ENCODE results near the gene SLC22A7.

The SLC22A7 gene, protein sequence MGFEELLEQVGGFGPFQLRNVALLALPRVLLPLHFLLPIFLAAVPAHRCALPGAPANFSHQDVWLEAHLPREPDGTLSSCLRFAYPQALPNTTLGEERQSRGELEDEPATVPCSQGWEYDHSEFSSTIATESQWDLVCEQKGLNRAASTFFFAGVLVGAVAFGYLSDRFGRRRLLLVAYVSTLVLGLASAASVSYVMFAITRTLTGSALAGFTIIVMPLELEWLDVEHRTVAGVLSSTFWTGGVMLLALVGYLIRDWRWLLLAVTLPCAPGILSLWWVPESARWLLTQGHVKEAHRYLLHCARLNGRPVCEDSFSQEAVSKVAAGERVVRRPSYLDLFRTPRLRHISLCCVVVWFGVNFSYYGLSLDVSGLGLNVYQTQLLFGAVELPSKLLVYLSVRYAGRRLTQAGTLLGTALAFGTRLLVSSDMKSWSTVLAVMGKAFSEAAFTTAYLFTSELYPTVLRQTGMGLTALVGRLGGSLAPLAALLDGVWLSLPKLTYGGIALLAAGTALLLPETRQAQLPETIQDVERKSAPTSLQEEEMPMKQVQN

DNA sequence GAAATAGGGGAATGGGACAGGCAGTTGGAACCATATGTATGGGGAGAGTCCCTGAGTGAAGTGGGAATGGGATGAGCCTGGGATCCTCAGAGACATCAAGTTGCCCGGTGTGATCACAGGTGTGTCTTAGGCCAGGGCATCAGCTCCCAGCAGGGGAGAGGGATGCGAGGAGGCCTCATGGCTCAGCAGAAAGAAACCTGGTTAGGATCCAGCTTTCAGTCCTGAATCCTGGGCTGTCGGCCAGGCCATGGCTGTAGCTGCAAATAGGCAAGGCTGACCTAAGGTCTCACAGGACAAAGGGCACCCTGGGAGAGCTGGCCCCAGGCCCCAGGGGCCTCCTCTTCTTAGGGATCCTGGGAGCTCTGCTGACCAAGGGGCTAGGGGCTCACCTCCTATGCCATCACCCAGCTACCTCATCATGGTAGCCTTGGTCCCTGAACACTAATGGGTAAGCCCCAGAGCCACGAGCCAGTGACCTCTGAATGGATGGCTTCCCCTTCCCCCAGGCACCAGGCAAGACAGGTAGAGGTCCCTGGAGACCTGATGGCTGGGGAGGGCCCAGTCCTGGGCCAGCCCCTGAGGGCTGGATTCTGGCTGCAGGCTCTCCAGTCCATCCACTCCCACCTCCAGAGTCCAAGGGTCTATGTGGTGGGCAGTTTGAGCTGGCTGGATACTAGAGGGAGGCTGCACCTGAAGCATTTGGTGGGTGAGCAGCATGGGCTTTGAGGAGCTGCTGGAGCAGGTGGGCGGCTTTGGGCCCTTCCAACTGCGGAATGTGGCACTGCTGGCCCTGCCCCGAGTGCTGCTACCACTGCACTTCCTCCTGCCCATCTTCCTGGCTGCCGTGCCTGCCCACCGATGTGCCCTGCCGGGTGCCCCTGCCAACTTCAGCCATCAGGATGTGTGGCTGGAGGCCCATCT lies at the start of gene SLC22A7:
TSS of gene SLC22A7 (plus strand) at position 617 of the 921 bp plus-strand sequence. CDS start at position 716, 99 bp downstream.
- no peak for DNase-seq

DNA sequence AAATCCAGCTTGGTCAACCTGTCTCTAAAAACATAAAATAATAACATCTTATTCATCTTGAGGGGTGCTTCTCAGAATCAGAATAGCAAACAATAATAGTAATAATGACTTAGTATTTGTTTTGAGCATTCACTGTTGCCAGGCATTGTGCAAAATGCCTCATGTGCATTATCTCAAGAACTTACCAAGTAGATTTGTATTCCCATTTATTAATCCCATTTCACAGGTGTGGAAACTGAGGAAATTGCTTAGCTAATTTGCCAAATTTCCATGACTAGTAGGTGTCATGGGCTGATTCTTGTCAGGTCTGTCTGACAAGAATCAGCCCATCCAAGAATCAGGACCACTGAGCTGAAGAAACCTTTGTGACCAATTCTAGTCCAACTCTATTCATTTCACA lies 49.3 kb upstream of the SLC22A7 start:
- DNase-seq: no peak

- DNase-seq: no peak
Measured at GRCh38 chr6:43250992-43251373, 47.1 kb upstream of the SLC22A7 start.

DNA sequence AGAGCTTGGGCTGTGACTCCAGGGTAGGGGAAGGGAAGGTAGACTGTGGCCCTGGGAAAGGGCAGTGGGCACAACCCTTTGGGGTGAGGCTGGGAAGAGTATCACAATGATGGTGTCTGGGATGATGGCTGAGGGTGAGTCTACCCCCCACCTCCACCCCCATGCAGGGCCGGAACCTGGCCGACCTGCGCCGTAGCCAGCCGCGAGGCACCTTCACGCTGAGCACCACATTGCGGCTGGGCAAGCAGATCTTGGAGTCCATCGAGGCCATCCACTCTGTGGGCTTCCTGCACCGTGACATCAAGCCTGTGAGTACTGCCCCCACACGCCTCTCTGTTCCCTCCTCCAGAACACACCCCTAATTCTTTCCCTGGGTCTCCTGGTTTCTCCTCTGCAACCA lies 44.7 kb upstream of the SLC22A7 start:
- DNase-seq: no peak

DNA sequence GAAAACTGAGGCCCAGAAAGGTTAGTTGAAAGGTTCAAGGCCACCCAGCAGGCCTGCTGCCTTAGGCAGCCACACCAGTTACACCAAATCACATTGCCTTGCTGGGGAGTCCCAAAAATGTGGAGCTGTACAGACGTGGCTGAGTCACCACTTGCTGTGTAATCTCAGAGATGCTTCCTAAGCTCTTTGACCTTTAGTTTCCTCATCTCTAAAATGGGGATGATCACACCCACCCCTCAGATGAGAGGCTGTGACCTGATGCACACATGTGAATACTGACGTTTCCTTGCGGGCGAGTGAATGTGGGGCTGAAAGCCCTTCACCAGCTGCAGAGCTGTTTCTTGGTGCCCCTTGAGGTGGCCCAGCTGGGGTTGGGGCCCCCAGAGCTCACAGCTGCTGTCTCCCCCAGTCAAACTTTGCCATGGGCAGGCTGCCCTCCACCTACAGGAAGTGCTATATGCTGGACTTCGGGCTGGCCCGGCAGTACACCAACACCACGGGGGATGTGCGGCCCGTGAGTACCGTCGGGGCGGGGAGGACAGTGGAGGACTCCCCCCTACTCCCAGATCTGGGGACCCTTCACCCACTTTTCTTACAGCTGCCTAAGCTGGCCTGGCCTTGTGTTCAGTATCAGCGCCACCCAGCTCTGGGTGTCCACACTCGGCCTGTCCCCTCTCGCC lies 43.8 kb upstream of the SLC22A7 start:
- DNase-seq: no peak

GRCh38 chr6:43254846-43255245 lies 43.2 kb upstream of the SLC22A7 start:
- DNase-seq: no peak

GRCh38 chr6:43255408-43256054 lies 42.5 kb upstream of the SLC22A7 start:
- DNase-seq: no peak

- DNase-seq: no peak
Measured at GRCh38 chr6:43256670-43257366, 41.2 kb upstream of the SLC22A7 start.

DNA sequence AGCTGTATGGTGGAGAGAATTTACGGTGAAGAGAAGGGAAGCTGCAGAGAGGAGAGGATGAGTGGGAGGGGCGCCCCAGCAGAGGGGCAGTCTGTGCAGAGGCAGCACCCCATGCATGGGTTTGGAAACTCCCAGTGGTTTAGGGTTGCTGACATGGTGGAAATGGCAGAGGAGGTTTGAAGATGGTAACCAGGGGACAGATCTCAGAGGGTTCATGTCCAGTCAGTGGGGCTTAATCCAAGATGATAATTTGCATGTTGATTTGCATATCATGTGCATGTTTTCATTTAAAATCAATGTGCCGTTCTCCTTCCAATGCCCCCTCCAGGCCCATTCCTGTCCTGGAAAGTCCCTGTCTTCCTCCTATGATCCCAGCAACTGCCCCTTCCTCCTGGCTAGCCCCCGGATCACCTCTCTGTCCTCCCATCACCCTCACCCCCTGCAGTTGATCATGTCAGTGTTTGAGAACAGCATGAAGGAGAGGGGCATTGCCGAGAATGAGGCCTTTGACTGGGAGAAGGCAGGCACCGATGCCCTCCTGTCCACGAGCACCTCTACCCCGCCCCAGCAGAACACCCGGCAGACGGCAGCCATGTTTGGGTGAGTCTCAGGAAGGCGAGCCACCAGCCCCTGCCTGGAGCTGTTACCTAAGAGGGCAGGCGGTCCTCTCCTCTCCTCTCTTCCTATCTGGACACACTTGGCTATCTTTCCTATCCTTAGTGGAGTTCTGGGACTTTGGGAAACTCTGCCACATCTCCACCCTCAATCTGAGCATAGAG lies 40.5 kb upstream of the SLC22A7 start:
- no peak for DNase-seq

- no peak for DNase-seq
Measured at GRCh38 chr6:43258180-43258579, 39.9 kb upstream of the SLC22A7 start.

DNA sequence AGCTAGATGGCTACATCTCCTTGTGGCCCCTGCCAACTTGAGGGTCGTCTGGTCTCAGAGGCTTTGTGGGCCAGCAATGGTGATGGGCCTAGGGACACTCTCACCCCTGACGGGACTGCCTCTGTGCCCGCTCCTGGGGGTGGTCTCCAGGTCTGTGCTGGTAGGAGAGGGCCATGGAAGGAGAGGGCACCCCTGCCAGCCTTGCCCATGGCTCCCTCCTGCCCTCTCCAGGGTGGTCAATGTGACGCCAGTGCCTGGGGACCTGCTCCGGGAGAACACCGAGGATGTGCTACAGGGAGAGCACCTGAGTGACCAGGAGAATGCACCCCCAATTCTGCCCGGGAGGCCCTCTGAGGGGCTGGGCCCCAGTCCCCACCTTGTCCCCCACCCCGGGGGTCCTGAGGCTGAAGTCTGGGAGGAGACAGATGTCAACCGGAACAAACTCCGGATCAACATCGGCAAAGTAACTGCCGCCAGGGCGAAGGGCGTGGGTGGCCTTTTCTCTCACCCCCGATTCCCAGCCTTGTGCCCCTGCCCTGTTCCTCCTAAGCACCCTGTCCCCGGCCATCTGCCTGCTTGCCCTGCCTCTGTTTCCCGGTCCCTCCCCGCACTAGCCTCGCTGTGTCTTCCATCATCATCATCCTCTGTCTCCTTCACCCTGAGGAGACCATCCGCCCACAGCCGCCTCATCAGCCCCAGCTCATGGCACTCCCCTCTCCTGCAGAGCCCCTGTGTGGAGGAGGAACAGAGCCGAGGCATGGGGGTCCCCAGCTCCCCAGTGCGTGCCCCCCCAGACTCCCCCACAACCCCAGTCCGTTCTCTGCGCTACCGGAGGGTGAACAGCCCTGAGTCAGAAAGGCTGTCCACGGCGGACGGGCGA lies 39.0 kb upstream of the SLC22A7 start:
- no peak for DNase-seq

- DNase-seq: no peak
Measured at GRCh38 chr6:43260791-43261190, 37.3 kb upstream of the SLC22A7 start.

- DNase-seq: no peak
Measured at GRCh38 chr6:43261198-43261597, 36.9 kb upstream of the SLC22A7 start.

DNA sequence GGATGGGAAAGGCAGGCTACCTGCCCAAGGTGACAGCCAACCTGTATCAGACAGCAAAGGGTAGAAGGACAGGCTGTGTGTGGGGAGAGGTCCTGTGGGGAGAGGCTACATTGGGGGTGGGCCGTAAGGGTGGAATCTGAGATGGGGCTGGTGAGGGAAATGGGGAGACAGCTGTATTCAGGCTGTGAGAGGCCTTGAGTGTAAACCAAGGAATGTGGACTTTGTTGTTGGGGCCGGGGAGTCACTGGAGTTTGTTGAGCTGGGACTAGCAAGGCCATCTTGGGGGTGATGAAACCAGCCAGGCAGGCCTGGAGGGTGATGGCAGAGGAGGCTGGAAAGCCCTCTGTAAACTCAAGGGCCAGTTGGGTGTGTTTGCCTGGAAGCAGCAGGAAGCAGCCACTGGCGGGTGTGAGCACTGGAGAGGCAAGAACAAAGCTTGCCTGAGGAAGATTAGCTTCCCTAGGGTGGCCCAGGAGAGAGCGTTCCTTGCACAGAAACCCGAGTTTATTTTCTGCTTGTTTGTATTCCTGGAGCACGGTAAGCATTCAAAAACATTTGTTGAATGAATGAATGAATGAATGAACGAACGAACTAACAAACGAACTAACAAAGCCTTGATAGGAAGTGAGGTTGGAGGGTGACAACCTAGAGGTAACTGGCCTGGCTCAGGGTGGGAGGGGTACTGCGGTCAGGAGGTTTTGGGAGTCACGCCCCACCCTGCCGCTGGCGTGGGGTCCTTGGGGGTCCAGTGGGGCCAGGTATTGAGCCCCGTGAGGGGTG lies 35.9 kb upstream of the SLC22A7 start:
- no peak for DNase-seq

DNA sequence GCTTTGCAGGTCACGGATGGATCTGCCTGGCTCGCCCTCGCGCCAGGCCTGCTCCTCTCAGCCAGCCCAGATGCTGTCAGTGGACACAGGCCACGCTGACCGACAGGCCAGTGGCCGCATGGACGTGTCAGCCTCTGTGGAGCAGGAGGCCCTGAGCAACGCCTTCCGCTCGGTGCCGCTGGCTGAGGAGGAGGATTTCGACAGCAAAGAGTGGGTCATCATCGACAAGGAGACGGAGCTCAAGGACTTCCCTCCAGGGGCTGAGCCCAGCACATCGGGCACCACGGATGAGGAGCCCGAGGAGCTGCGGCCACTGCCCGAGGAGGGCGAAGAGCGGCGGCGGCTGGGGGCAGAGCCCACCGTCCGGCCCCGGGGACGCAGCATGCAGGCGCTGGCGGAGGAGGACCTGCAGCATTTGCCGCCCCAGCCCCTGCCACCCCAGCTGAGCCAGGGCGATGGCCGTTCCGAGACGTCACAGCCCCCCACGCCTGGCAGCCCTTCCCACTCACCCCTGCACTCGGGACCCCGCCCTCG lies 35.2 kb upstream of the SLC22A7 start:
- DNase-seq: no peak

- peak; percentile 41 to 69 for DNase-seq
Measured at GRCh38 chr6:43263314-43264178, 34.5 kb upstream of the SLC22A7 start.

- no peak for DNase-seq
Measured at GRCh38 chr6:43264599-43265145, 33.4 kb upstream of the SLC22A7 start.

DNA sequence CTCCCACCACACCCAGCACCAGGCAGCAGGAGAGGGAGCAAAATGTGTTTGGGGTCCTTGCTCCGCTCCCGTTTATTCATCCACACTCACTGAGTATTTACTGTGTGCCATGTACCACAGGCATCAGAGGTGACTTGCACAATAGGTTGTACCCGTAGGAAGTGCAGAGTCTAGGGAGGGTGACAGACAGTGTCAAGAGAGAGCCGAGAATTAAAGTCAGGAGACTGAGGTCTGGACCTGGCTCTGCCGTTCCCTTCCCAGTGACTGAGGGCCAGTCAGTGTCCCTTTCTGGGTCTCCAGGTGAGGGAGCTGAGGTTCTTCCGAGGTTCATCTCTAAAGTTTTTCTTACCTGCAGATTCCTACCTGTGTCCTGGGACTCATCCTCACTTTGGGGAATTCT lies 32.5 kb upstream of the SLC22A7 start:
- DNase-seq: no peak
